HUDEP-2 (cell line): ENCODE measurements around the gene DPH2.

Source experiments
- DNase-seq, 76 experiments: peaks; one replicate each; lab custom pipeline; 2025; ENCODE audit not compliant: unreplicated experiment in 76 of 76; lab: John Stamatoyannopoulos, UW

Gene DPH2

DNA sequence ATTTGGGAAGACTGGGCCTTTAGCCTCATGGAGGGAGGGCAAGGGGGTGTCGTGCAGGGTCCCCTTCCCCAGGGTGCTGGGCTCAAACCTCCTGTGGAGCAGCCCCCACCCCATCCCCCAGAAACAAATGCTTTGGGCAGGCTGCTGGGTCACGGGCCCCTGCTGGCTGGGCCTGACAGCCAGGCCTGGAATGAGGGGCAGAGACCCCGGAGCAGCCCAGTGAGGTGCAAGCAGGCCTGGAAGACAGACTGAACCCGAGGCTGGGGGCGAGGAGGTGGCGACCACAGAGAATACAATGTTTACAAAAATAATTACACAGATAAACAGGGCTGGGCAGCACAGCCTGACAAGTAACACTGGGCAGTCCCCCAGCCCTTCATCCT lies 26.9 kb downstream of the DPH2 start:
- no peak for DNase-seq

DNA sequence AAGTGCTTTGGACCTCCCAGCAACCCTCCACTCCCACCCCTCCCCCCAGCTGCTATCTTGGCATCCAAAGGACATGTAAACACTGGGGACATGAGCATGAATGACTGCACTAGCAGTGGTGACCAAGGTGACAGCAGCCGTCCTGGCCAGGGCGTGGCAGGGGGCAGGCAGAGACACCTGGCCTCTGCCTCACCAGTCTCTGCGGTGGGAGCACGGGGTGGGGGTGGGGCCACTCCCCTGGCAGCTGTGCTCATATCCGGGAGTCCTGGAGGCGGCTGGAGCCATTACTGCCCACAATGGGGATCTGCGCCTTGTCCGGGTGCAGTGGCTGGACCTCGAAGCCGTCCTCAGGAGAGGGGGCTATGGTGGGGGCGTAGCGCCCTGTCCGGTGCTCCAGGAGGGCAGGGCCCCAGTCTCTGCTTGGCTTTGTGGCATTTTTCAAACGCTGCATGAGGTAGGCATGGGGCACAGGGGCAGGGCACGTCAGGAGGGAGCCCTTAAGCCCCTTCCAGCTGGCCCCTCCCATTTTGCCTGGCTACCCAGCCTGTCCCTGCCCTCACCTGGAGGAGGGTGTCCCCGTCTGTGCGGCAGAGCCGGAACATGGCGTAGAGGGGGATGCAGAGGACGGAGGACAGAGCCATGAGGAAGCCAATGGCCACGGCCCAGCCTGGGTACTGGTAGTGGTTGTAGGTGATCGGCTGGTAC lies 27.6 kb downstream of the DPH2 start:
- DNase-seq: no peak

- no peak for DNase-seq
Measured at GRCh38 chr1:43998000-43998378, 28.2 kb downstream of the DPH2 start.

DNA sequence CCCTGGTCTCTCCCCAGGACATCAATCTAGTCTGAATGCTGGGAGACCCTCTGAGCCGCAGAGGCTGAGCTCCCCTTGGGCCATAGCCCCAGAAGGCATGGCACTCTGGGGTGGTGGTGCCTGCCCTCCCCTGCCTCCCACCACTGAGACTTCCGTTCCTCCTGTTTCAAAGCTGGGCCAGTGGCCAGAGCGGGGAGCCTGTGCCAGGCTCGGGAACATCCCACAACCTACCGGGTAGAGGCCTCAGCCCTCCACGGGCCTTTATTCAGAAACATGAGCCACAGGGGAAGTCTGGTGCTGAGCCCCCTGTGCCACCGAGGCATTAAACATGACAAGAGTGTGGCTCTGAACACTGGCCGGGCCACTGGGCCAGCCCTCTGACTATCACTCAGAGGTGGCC lies 29.6 kb downstream of the DPH2 start:
- no peak for DNase-seq

- DNase-seq: no peak
Measured at GRCh38 chr1:44000122-44000665, 30.4 kb downstream of the DPH2 start.

DNA sequence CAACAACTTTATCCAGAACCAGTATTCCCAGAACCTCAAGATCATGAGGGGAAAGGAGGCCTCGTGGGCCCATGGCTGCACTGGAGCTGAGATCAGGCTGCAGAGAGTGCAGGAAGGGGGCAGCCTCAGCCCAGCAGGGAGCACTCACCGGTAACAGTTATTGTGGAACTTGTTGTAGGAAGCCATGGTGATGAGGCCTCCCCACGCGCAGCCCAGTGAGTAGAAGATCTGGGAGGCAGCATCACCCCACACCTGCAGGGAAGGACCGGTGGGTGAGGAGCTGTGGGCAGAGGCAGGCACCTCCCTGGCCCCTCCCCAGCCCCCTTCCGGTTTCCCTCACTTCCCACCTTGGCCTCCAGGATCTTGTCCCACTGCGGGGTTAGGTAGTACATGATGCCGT lies 32.4 kb downstream of the DPH2 start:
- no peak for DNase-seq

- DNase-seq: no peak
Measured at GRCh38 chr1:44002606-44003157, 32.9 kb downstream of the DPH2 start.

DNA sequence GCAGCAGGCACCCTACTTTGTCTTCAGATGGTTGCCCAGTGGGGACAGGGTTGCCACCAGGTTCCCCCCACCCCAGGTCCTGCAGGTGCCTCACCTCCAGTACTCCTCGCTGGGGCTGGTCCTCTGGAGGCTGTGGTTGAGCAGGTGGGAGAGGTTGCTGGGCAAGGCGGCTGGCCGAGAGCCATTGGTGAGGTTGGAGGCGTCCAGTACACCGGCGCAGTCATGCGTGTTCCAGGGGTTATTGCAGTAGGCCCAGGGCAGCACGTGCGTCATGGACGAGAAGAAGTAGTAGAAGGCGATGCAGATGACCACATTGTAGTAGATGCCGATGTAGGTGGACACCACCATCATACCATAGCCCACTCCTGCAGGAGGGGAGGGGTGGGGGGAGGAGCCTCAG lies 38.4 kb downstream of the DPH2 start:
- no peak for DNase-seq

- DNase-seq: no peak
Measured at GRCh38 chr1:44010935-44011471, 41.2 kb downstream of the DPH2 start.

DNA sequence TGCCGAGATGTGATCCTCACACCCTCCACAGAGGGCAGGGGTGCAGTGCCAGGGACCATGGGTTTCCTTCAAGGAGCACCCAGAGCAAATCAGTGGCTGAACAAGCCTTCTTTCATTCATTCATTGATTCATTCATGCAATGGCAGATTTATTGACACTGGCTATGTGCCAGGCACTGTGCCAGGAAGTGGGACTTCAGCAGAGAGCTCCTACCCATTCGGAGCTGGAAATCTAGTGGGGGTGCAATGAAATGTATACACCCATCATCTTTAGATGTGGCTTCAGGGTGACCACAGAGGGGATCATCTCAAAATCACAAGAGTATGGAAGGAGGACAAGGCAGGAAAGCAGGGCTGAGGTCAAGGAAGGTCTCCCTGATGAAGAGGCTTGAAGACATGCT lies 42.6 kb downstream of the DPH2 start:
- no peak for DNase-seq

GRCh38 chr1:44012941-44013609 lies 43.3 kb downstream of the DPH2 start:
- DNase-seq: no peak

- no peak for DNase-seq
Measured at GRCh38 chr1:44013949-44014348, 44.1 kb downstream of the DPH2 start.

GRCh38 chr1:44014365-44015104 lies 44.7 kb downstream of the DPH2 start:
- DNase-seq: peak in 23 of 76 experiments; percentile 6 to 48 (median 18)

DNA sequence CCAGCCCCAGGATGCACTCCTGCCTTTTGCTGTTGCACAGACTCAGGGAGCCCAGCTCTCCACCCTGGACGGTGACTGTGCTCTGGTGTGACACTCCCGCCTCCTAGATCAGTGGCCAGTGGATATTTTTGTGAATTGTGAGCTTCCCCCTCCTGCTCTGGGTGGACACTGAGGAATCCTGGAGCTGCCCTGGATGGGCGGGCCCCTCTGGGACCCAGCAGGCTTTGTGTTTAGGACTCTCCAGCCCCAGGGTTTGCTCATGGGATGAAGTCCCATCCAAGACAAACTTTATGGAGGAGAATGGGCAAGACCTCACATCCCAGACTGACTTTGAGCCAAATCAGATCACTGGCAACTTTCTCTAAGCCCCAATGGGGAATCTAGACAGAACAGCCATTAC lies 45.4 kb downstream of the DPH2 start:
- no peak for DNase-seq

- DNase-seq: no peak
Measured at GRCh38 chr1:44016041-44016889, 46.5 kb downstream of the DPH2 start.

GRCh38 chr1:44016890-44017400 lies 47.1 kb downstream of the DPH2 start:
- DNase-seq: no peak

DNA sequence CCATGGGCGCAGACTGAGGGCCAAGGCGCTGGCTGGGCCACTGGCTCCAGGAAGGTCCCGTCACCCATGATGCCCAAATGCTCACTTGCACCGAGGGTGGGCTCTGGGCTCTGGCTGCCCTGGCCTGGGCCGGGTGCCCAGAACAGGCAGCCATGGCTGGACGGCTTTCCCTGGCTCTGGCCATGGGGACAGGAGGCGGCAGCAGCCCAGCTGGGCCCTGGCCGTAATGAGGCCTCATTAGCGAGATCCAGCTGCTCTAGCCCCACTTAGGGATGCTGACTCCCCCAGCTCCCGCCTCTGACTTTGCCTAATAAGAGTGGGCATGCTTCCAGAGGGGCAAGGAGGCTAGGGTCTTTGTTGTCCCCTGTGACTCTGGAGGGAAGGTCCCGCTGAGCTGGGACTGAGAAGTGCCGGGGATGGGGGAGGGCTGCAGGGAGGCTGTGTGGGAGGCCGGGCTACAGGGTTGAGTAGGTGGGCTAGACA lies 49.7 kb downstream of the DPH2 start:
- no peak for DNase-seq

DNA sequence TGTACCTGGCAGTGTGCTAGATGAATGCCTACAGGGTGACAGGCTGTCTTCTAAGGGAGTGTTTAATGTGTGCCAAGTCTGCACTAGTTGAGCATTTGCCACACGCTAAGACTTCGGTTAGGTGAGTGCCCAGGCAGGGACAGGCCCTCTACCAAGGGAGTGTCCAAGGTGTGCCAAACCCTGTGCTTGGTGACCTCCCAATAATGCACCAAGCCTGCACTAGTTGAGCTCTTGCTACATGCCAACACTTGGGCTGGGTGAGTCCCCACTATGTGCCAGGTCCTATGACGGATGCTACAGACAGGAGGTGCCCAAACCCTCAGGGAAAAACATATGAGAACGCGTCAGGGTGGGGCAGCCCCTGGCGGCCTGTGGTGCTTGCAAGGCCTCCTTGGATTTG lies 50.7 kb downstream of the DPH2 start:
- no peak for DNase-seq

DNA sequence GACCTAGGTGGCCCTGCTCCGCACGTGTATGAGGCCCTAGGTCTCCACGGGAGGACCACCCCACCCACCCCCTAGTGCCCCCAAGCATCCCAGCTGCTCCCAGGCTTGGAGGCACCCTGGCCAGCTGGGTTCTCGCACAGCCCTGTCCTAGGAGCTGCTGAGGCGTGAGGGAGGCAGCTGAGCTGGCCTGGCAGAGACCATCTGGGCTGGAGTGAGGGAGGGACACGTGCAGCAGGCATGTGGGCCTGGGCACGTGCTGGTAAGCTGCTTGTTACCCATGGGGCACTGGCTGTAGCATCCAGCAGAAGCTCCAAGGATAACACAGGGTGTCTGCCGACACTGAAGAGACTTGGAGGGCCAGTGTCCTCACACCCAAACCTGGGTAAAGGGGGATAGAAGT lies 51.3 kb downstream of the DPH2 start:
- no peak for DNase-seq
